Measurements from ENCODE around the gene MAGEB1.

The MAGEB1 gene

GRCh38 chrX:30301208-30301607, 54.3 kb downstream of the MAGEB1 start:
- DNase-seq = no peak

Data from hematopoietic multipotent progenitor cell treated with erythropoietin and hydrocortisone succinate and interleukin-3 and kit ligand, for 6 days (in vitro differentiated cells).